ENCODE results near the gene NFASC.

The NFASC gene

DNA sequence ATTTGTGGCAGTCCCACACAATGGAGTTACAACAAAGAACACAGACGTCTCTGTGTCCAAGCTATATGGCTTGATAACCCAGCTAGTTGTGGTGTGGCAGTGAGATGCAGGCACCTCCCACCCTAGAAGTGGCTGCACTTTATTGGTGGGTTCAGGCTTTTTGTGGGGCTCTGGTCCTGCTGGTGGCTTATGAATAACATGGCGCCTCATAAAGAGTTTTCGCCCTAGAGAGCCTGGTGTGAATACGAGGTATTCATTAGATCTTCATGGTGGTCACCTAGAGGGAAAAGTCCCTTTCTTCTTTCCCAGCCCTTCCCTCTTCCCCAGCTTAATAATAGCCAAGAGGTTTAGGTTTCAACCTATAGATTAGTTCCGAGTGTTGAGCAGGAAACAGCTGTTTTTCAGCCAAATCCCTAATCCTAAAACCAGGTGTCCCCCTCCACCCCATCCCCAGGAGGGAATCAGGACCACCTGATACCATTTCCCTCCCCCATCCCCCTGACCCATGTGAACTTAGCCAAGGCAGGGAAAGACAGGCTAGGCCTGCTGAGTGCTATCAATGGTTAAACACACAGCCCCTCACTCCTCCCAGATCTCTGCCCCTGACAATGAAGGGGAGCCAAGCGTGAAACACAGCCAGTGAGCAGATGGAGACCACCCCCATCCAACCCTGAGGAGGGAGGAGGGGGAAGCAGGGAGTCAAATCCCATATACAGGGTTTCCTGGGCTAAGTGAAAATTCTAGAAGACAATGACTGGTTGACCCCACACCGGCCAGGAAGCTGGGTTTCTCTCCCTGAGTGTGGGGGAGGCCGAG lies 58.2 kb downstream of the NFASC start:
- no peak for DNase-seq (ENCODE audit: low spot score)

DNA sequence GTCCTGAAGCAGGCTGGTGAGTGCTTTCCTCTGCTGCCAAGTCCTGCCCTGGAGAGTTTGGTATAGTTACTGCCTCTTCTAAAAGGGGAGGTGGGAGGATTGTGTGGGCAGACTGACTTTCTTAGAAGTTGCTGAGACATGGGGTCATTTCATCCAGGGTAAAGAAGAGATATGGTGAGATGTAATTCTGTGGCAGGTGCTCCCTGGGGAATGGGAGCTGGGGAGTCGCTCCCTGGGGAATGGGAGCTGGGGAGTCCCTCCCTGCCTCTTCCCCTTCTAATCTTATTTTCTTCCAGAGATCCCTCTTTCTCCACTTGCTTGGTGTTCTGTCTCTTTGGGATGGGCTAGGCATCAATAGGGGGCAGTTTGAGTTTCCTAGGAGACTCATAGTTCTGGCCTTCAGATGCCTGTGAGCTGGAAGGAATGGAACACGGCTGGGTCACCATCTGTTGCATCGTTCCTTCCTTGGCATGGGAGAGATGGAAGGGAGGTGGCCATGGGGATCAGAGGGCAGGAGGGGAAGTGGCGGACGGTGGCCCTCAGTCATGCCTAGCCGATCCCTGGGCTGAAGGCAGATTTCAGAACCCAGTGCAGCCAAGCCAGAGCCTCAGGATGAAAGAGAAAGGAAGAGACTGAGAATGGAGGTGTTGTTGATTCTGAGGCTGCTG lies 59.0 kb downstream of the NFASC start:
- no peak for DNase-seq (ENCODE audit: low spot score)

DNA sequence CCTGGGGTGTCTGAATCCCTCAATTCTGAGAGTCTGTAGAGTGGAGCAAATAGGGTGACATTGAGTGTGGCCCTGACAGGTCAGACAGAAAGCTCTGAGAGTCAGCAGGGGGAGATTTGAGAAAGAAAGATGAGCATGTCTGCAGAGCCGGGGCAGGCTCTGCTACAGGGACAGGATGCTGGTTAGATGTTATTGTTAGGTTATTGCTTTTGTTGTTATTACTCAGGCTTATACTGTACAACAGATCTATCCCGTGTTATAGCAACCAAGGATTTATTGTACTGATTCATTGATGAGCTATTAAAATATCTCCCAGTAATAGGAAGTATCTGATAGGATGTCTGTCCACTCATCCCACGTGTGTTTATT lies 59.5 kb downstream of the NFASC start:
- no peak for DNase-seq (ENCODE audit: low spot score)

DNA sequence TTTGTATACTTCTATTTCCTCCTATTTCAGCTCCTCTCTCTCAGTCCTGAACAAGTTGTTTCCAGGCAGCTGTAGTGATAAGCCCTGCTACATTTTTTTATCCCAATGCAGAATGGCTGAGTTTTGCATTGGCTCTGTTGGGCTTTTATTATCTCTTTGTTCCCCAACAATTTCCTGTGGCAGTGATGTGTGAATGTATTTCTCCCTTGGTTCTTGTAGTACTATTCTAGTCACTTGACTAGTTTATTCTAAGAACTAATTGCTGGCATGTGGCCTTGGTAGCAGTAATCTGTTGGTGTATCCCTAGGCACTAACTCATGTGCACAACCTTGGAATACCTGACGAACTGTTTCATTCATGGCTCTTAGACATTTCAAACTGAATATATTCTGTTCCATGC lies 60.7 kb downstream of the NFASC start:
- no peak for DNase-seq (ENCODE audit: low spot score)

DNA sequence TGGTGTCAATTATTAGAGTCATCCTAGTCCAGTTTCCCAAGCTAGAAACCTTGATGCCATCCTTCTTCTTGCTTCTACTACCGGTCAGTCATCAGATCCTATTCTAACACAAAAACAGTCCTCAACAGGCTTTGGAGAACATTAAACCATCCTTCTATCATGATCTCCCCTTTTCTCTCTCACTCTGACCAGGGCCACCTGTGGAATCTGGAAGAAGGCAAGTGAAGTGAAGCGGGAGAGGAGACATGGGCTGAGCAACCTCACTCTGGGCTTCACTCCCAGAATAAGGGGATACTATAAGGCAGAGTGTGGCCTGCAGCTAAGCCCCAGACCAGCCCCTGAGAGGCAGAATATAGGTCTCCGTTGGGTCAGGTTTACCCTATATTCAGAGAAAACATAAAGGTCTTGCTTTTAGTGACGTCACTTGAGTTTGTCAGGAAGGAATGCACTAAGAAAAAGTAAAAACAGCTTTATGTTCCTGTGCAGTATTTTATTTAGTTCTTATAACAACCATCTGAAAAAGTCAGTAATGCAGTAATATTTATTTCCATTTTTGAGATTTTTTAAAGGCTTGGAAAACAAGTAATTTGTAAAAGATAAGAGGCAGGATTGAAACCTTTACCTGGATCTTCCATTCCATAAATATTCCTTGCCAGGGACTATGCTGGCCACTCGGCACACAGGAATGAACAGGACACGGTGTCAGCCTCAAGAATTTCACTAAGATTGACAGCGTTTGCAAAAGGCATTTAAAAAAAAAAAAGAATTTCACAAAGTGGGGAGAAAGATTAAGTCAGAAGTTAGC lies 61.3 kb downstream of the NFASC start:
- no peak for DNase-seq (ENCODE audit: low spot score)

DNA sequence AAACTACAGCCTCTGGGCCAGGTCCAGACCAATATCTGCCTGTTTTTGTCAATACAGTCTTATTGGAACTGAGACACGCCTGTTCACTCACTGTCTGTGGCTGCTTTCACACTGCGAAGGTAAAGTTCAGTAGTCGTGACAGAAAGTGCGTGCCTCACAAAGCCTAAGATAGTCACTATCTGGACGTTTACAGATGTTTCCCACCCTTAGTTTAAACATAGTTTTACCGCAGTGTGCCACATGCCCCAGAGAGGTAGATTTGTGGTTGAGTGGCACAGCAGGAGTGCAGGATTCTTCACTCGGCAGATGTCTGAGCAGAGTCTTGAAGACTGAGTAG lies 61.9 kb downstream of the NFASC start:
- DNase-seq (ENCODE audit: low spot score) = no peak

DNA sequence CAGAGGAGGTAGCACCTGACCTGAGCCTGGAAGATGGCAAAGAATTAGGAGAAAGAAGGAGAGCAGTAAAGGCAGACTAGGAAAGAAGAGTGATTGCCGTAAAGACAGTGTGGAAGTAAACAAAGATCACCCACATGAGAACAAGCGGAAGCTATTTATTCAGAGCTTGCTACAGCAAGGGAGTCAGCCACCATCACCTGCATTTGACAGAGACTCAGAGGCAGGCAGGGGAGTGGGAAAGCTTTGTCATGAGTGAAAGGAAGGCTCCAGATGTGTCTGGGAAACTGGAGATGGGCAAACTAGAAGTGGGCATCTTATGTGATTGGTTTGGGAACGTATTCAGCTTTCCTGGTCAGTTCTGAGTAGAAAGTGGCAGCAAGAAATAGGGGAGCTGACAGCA lies 64.5 kb downstream of the NFASC start:
- no peak for DNase-seq (ENCODE audit: low spot score)

DNA sequence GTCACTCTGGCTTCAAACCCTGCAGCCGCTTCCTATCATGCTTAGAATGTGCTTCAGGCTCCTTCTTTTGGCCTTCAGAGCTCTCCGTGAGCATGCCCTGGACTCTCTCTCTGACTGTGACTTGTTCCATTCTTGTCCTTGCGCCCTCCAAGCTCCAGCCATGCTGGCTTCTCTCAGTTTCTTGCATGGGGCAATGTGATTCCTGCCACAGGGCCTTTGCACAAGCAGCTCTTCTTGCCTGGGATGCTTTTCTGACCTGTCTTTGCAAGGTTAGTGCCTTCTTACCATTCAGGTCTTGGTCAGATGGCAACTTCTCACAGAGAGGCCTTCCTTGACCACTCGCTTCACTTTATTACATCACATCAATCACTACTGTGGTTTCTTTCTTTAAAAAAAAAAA lies 66.1 kb downstream of the NFASC start:
- DNase-seq (ENCODE audit: low spot score) = no peak

DNA sequence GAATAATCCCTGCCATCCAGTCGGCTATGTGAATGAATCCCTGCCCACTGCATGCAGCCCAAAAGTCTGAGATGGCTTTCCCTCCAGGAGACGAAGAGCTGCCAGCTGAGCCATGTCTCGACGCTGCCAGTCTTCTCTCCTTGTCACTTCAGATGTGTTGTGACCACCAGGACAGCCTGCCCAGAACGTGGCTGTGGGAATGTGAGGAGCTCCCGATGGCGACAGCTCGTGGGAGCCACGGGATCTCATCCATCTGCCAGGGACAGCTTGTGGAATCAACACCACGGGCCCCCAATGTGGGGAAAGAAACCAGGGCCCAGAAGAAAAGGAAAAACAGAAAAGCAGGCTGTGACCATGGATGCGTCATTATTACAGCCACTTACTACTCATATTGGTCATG lies 67.2 kb downstream of the NFASC start:
- no peak for DNase-seq (ENCODE audit: low spot score)

DNA sequence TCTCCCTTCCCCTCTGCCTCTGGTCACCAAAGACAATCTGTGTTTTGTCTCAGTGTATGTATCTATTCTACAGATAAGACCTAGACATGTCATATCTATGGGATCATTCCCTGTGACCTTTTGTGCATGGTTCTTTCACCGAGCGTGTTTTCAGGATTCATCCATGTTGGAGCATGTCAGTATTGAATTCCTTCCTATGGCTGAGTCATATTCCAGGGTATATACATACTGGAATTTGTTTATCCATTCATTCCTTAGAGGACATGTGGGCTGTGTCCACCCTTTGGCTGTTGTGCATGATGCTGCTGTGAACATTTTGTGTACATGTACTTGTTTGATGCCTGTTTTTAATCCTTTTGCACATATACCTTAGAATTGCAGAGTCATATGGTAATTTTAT lies 69.9 kb downstream of the NFASC start:
- no peak for DNase-seq (ENCODE audit: low spot score)

DNA sequence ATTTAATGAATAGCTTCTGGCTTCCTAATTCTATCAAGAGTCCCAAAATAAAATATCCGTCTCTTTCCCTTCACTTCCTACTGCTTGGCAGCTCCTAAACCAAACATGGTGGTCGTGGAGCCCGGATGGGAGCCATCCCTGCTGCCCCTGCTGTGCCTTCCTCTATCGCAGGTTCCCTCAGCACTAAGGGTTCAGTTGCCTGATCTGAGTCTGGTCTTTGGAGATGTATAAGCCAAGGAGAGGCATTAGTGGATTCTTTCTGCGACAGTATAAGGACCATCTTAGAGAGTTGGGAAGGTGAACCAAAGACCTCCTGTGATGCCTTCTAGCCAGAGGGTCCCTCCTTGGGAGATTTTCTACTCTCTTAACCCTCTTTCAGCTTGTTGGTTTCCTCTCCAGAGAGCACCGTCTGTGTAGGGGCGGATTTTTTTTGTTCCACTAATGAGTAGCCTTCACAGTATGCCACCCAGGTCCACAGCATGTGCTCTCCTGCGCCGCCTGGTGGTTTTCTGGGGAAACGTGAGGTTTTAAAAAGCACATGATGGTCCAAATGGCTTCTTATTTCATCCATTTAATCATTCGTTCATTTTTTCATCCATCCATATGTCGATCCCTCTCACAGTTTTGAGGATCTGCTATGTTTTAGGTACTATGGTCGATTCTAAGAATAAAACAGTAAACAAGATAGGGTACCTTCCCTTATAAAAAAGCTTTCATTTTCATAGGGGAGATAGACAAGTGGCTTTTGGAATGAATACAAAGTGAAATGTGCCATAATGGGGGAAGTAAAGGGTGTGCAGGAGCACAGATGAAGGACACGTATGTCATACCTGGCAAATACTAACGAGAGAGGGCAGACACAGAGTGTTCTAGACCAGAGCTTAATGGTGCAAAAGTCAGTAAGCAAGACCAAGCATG lies 71.0 kb downstream of the NFASC start:
- DNase-seq (ENCODE audit: low spot score) = peak; percentile 65

DNA sequence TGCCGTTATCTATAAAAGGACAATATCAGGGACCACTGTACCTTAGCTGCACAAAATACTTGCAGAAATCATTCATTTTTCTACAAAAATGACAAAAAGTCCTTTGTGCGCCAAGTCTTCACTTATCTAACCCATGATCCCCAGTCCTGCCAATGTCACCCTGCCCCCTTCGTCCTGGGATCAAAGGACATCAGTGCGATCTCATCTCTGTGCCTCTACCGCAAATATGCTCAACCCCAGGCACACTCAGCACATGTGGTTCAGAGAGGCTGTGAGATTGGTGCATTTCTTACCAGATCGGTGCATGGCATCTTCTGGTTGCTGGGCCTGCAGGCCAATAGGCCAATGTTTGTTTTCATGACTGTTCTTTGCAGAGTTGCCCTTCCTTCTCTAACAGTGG lies 72.8 kb downstream of the NFASC start:
- no peak for DNase-seq (ENCODE audit: low spot score)

DNA sequence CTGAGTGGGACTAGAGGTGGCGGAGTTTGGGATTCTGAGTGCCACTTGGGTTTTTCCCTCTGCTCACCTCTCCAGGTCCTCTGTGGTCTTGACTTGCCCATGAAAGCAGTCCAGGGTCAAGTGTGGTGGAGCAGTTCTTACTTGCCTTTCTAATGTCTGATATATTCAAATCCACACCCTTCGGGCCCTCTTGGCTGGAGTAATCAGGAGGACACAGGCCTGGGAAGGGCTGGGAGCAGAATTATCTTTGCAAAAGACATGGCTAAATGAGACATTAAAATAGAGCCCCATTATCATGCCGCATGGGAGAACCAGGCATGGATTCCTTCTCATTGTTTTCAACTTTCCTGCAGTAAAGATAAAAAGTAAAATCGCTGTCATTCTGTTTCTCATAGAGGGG lies 74.0 kb downstream of the NFASC start:
- DNase-seq (ENCODE audit: low spot score) = no peak

DNA sequence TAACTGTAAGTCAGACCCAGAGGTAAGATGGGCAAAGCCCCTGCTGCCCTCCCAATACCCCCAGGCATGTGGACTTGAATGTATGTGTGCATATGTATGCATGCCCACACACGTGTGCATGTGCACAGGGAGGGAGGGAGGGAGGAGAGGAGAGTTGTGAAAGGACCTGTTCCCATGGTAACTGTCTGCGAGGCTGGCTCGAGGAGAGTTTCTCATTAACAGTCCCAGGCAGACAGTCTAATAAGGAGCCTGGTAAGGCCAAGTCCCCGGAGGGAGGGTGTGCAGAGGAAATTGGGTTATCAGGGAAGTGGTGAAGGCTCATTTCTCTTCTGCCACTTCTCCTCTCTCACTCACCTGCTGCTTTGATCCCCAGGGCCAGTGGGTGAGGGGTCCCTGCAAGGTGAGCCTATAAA lies 74.9 kb downstream of the NFASC start:
- peak; percentile 15 for DNase-seq (ENCODE audit: low spot score)

DNA sequence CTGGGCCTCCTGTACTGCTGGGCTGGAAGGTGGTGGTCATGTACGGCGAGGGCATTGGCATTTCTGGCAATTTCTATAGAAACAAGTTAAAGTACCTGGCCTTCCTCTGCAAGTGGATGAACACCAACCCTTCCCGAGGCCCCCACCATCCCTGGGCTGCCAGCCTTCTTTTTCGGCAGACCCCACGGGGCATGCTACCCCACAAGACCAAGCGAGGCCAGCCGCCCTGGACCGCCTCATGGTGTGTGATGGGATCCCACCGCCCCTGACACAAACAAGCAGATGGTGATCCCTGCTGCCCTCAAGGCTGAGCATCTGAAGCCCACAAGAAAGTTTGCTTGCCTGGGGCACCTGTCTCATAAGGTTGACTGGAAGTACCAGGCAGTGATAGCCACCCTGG lies 76.0 kb downstream of the NFASC start:
- DNase-seq (ENCODE audit: low spot score) = no peak

DNA sequence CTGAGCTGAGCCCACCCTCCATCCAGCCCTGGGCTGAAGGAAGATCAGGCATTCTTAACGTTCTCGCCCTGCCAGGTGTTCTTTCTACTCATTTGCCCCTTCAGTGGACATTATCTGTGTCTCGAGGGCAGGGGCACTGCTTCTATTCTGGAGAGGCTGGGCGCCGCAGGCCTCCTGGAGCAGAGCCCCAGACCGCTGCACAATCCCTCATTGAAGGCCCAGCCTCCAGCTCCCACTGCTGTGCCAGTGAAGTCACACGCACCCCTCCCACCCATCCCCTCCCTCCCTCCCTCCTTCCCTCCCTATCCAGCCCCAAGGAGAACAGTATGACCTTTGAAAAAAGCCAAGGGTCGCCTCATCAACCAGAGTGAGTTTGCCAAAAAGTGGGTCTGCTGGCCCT lies 76.7 kb downstream of the NFASC start:
- DNase-seq (ENCODE audit: low spot score) = no peak

DNA sequence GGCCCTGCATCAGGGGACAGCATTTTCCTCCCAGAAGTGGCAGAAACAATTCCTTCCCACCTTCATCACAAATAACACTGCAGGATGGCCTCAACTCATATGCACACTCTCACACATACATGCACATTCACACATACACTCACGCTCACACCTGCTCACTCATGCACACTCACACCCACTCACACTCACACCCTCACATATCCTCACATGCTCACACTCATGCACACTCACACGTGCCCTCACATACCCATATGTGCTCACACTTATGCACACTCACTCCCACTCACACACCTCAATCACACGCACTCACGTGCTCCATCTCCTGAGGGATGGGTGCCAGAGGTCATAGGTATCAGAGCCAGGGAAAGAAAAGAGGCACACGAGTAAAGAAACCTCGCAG lies 77.1 kb downstream of the NFASC start:
- DNase-seq (ENCODE audit: low spot score) = no peak

DNA sequence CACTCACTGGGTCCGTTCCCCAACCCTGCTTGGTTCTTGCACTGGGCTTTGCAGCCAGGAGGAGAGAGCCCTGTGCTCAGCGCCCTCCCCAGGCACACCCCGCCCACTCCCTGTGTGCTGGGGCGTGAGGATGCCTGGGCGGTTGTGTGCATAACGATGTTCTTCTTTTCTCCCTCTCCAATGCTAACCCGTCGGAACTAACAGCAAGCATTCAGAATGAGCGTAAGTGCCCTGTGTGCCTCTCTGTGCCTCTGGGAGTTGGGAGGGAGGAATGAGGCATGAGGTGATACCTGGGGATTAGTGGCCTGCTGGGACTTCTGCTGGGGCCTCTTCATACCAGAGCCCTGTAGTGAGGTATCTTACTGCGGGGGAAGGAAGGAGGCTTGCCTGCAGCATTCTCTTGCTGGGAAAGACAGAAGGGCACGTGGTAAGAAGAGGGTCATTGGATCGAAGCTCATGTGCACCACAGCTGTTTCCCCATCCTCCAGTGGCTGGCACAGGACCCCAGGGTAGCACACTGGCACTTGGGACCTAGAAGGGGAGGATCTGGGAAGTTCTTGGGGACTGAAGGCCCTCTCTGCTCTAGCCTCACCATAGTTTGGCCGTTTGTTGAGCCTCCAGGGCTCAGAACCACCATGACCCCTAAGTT lies 79.8 kb downstream of the NFASC start:
- no peak for DNase-seq (ENCODE audit: low spot score)

DNA sequence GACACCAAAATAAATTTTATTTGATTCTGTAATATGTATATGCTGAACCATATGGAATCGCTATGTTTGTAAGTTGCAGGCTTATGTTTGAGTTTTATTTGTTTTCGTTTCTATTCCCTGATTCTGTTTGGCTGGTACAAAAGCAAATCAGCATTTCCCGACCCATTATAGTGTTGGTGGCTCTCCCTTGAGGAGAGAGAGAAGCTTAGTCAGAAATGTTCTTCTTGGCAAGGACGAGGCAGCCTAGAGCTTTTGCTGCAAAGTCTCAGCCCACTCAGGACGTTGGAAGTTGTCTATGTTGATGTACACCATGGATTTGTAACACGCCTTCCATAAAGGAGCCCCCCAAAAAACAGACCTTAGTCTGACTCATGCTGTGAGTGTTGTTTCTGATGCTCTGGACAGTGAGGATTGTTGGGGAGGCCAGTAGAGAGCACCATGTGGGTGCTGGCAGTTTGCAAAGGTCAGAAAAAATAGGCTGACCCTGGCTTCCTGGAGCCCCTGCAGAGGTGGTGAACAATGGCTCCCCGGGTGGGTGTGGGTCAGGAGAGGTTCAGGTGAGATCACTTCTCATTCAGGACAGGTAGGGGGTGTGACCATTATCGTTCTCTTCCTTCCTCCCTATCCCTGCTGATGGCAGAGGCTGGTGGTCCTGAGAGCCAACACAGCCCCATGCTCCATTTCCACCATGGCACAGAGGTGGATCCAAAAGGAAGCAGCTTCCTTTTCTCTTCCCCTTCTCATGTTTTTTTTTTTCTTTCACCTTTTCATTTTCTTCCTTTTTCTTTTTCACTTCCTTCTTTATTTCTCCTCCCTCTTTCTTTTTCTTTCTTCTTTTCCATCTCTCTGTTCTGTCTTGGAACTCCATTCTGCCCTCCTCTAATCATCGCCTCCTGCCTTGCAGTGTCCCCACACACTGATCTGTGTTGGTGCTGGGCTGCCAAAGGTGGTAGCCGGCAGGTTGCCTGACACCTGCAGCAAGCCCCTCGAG lies 88.0 kb downstream of the NFASC start:
- DNase-seq (ENCODE audit: low spot score) = no peak

DNA sequence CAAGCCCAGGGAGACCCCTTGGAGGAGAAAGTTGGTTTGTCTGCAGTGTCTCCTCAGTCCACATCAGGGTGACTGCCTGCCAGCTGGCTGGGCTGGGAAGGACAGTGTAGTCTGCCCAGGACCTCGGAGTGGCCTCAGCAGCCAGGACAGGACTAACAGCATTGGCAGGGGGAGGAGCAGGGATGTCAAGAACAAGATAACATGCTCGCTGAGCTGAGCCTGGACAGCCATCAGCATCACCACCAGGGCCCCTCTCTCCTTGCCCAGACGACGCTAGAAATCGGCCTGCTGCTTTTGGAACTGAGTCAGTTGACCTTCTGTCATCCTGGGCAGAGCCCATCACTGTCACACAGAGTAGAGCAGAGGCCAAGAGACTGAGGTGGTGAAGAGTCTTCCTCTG lies 88.7 kb downstream of the NFASC start:
- DNase-seq (ENCODE audit: low spot score) = no peak

Measured in kidney tubule cell (primary cell).